HK-2 (cell line): ENCODE data around the gene CIITA.
A peak's percentile ranks its signal among the peaks of the same experiment; 100 is the strongest.

ENCODE experiments used
- DNase-seq: peaks from one replicate; pipeline ENCODE4 v3.0.0-alpha.2; 2018; ENCODE audit not compliant: unreplicated experiment

Gene CIITA

DNA sequence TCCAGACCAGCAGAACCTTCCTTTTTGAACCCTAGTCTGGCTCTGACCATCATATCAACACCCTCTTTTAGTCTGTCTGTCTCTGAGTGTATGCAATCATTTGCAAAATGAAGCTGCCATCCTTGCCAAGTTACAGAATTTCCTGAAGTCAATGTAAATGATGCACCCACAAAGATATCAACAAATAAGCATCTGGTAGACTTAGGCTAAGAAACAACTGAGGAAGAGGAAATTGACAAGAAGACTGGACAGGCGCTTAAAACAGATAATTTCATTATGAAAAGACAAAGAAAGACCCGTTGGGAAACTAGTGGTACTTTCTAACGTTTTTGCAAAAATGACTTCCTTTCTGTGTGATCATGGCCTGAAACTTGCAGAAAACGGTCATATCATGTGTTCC, 24.7 kb upstream of the CIITA start:
- no peak for DNase-seq

DNA sequence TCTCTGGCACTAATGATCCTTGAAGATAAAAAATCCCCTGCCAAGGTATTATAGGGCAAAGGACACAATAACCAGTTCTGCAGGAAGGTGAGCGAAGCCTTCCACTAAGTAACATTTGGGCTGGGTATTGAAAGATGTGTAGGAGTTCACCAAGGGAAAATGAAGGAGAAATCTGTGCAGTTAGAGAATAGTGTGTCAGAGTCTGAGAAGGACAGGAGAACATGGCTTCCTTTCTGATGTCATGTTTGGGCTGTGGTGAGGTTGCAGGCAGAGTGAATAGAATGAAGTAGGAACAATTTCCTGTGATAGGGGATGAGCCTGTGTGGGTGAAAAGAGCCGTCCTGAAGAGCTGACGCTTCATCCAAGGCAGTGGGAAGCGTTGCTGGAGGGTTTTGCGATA, 24.1 kb upstream of the CIITA start:
- DNase-seq, result no peak

DNA sequence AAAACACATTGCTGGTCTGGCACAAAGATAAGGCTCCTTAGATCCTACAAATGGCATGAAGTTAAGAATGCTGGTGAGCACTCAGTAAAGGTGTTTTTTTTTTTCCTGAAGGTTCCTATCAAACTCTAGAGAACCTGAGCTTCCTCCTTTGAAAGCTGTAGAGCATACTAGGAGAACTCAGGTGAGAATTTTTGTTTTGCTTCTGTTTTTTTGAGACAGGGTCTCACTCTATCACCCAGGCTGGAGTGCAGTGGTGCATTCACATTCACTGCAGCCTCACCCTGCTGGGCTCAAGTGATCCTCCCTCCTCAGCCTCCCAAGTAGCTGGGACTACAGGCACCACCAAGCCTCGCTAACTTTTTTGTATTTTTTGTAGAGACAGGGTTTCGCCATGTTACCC, 21.0 kb upstream of the CIITA start:
- DNase-seq, result no peak

DNA sequence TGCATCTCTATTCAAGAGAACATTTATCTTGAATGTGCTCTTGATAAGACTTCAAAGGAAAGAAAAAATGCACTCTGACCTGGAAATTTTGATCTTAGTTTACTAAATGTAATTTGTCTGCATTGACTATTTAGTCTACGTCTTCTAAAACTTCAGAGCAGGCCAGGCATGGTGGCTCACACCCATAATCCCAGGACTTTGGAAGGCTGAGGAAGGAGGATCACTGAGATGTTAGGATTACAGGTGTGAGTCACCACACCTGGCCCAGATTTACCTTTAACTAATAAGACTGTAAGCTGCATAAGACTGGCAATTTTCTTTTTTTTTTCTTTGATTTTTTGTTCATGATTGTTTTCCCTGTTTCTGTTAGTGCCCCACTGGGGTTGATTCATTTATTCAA, 18.8 kb upstream of the CIITA start:
- DNase-seq, result no peak

DNA sequence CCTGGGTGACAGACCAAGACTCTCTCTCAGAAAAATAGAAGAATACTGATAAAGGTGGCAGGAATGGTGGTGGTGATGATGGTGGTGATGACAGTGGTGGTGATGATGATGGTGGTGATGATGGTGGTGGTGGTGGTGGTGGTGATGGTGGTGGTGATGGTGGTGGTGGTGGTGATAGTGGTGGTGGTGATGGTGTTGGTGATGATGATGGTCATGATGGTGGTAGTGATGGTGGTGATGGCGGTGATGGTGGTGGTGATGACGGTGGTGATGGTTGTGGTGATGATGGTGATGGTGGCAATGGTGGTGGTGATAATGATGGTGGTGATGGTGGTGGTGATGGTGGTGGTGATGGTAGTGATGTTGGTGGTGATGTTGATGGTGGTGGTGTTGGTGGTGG, 18.0 kb upstream of the CIITA start:
- DNase-seq, result no peak

DNA sequence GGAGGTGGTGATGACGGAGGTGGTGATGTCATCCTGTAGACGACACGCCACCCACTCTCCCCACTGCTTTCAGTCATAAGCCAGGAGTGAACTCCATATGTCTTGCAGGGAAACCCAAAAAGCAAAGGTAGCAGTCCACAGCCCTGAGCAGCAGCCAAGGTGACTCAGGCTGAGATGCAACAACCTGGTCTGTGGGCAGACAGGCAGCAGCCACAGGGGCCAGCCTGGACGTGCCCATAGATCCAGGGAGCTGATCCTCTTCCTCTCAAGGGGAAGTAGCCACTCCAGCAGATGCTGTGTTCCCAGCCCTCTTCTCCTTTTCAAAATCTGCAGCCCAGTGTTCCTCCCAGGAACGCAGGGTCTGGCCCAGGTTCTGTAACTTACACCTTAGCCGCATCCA, 17.3 kb upstream of the CIITA start:
- DNase-seq, result no peak

DNA sequence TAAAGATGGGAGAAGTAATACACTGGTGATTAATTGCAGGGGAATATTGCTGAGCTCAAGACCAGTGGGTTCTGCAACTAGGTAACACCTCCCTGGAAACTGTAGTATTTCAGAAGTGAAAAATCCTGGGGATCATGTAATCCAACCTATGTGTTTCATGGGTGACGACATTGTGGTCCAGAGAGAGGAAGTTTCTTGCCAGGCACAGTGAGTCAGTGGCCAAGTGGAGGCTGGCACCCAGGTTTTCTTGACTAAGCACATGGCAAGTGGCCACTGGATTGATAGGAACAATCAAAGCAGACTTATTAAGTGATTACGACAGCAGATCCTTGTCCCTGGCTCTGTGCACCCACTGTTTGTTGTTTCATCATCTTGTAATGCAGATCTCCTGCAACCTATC, 14.6 kb upstream of the CIITA start:
- DNase-seq, result peak; percentile 44

DNA sequence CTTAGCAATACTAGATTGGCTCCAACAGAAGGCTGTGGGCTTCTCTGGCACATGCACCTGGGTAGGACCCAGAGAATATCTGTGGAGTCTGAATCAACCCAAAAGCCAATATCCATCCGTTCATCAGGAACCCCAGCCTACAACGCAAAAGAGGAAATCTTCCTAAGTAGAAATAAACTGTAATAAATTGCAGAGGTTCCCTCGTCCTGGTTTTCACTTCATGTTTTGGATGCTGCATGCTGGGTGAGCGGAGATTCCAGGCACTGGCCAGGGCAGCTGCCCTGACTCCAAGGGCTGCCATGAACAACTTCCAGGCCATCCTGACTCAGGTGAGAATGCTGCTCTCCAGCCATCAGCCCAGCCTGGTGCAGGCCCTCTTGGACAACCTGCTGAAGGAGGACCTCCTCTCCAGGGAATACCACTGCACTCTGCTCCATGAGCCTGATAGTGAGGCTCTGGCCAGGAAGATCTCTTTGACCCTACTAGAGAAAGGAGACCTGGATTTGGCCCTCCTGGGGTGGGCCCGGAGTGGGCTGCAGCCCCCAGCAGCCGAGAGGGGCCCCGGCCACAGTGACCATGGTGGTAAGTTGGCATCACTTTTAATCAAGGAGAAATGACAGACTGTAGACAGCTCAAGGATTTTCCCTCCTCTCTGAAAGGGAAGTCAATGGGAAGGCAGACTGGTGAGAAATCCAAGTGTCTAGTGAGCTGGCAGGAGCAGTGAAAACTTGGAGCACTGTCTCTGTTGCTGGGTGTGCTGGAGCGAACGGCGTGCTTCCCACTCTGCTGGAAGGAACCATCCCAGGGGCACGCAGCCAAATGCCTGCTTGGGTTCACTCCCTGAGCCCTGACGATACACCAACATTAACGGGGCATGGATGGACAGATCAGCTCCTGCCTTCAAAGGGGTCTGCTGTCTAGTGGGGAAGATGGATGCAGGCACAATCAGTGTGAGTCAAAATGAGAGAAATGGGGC, 10.7 kb upstream of the CIITA start:
- DNase-seq, result no peak

DNA sequence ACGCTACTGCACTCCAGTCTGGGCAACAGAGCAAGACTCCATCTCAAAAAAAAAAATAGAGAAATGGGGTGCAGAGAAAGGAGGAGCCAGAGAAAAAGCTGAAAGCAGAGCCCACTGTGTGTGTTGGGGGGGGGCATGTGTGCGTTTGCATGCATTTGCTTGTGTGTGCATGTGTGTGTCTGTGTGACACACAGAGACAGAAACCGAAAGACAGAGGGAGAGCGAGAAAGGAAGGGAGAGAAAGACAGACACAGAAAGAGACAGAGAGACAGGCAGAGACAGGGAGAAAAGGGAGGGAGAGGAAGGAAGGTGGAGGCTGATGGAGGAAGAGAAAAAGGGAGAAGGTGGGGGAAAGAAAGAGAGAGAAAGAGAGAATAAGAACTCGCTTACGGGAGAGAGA, 9.8 kb upstream of the CIITA start:
- no peak for DNase-seq

DNA sequence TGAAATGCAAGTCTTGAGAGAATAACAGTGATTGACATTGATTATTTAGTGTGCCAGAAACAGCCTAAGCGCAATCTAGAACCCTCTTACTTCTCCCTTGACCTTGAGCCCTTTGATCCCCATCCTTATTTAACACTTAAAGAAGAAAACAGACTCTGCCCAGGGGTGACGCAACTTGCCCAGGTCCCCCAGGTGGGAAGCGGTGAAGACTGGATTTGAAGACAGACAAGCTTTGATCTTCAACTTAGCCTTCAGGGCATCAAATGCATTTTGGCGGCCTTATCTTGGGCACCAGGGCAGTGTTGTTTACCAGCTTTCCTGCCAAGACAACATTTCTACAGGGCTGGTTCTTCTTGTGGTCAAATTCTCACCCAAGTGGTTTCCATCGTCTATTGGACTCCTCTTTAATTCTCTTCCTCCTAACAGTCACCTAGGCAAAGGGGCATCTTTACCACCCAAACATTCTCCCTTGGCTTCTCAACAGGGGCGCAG, 8.9 kb upstream of the CIITA start:
- no peak for DNase-seq

DNA sequence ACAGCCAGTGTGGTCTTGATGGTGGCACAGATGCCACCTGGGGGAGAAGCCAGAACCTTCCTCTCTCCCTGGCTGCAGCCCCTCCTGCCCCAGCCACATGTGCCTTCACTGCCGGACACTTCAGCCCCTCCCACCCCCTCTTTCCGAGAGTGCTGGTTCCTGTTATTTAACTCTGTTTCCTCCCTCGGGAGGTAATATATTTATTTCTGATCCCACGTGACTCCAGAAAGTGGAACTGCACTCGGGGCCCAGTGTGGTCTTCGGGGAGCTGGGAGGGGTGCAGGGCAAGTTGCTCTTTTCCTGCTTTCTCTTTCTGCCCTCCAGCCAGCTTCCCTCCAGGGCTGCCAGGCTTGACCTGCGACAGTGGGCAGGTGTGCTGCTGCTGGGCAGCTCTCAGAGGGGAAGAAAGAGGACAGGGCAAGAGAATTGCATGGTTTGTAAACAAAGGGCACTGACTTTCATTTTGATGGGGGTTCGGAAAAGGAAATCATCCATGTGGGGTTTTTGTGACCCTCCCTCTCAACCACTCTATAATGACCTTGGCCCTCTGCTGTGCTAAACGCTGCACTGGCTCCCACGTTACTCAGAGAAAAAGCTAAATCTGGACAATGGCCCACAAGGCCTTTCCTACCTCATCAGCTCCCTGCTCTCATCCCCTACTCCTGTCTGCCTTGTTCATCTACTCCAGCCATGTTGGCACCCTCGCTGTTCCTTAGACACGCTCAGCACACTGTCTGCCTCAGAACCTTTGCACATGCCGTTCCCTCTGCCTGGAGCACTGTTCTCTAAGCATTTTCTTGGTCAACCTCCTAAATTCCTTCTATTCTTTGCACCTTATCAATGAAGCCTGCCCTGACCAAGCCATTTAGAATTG, 8.2 kb upstream of the CIITA start:
- no peak for DNase-seq

DNA sequence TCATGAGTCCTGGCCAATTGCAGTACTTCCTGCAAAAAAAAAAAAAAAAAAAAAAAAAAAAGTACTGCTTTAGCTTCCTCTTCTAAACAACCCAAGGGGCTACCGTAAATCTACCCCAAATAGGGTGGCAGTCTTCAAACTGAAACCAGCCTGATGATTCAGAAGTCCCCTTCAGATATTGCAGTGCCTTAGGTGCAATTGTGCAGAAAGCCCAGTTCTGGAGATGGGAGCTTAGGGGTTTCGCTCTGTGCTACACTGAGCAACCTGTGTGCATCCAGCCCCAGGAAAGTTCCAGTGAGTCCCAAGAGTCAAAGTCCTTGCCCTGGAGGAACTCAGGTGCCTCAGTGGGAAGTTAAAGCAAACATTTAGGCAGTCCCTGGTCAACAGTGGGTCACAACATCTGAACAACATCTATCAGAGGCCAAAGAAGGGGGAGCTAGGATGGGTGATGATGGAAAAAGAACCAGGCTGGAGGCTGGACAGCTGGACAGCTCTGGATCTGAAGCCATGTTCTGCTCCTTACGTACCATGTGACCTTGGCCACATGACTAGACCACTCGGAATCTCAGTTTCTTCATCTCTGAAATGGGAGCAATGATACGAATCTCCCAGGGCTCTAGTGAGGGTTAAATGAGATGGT, 6.7 kb upstream of the CIITA start:
- no peak for DNase-seq

DNA sequence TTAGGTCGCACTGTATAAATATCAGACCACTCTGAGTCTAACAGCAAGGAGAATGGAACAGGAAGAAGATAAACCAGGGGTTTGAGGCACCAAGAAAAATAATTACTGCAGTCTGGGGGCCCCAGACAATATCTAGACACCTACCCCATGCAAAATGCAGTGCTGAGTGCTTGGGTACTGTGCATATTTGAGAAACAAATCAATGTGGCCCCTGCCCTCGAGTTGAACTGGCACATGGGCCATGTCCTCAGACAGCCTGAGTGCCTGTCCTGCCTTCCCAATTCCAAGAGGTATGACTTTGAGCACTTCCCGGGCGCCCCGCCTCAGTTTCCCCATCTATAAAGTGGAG, 6.2 kb upstream of the CIITA start:
- DNase-seq, result no peak

DNA sequence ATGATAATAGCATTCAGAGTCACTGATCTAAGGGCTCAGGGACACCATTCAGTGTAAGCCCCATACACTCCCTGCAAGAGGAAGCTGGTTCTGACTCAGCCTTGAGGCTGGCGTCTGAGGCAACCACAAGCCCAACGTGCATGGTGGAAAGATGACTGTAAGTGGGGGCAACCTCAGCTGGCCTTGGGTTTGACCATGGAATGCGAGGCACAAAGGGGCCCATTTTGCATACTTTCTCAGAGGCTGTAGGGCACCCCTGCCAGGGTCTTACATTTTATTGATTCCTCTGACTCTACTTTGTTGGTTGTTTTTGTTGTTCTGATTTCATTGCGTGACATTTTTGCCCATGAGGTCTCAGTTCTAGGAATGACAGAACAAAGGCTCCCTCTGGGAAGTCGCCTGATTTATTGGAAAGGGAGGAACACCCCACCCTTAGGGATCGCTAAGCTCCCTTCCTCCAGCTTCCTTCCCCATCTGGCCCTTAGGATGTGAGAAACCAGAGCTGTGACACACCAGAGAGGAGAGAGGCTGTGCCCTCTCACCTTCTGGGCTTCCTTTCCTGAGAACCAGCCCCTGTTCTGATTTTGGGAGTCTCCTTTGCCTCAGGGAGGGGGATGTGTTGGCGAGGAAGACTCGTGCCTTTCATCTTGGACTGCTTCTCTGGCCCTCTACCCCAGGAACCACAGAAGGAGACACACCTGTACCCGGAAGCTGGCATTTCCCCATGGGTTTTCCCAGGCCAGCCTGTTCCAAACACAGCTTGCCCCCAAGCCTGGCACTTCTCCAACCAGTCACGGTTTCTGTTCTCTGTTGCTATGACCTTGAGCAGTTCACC, 5.6 kb upstream of the CIITA start:
- peak; percentile 63 for DNase-seq

DNA sequence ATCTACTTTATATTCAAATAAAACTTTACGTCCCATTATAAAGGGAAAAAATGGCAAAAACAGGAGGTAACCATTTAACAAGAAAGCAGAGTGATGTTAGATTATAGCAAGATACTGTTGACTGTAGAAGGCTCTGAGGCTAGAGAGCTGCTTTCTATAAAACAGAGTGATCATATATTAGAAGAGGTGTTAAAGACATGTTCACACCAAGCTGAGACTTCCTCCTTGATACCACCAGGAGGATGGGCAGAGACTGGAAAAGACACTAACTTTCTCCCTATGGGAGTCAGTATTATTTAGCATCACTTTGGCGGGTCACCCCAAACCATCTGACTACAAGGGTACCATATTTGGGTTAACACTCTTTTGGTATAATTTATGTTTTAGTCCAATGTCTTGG, 687 bp upstream of the CIITA start:
- DNase-seq, result no peak

DNA sequence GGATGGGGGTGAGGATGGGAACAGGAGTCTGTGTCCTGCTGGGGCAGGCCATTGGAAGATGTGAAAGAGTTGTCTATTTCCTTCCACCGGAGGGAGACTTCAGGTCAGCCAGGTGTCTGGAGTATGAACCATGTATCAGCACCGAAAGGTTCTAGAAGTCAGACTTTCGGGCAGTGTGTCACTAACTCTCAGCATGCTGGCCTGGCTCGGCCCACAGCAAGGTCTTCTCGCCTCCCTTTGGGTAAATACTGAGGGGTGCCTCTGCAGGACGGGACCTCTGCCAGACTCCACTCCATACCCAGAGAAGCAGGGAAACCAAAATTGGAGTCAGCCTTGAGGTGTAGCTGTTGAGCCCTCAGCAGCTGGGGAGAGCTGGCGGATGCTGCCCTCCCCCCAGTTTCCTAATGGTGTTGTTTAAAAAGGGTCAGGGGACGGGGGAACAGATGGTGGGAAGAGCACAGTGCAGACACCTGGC, 507 bp downstream of the CIITA start:
- DNase-seq, result no peak

DNA sequence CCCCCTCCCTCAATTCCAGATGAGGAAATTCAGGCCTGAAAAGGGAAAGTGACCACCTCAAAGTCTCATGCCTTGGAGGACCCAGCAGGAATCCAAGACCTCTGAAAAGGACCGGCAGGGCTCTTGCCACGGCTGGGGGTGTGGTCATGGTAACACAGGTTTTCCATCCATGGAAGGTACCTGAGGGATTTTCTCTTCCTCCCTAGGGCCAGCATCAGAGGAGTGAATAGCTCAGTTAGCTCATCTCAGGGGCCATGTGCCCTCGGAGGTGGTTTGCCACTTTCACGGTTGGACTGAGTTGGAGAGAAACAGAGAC, 1.3 kb downstream of the CIITA start:
- no peak for DNase-seq

DNA sequence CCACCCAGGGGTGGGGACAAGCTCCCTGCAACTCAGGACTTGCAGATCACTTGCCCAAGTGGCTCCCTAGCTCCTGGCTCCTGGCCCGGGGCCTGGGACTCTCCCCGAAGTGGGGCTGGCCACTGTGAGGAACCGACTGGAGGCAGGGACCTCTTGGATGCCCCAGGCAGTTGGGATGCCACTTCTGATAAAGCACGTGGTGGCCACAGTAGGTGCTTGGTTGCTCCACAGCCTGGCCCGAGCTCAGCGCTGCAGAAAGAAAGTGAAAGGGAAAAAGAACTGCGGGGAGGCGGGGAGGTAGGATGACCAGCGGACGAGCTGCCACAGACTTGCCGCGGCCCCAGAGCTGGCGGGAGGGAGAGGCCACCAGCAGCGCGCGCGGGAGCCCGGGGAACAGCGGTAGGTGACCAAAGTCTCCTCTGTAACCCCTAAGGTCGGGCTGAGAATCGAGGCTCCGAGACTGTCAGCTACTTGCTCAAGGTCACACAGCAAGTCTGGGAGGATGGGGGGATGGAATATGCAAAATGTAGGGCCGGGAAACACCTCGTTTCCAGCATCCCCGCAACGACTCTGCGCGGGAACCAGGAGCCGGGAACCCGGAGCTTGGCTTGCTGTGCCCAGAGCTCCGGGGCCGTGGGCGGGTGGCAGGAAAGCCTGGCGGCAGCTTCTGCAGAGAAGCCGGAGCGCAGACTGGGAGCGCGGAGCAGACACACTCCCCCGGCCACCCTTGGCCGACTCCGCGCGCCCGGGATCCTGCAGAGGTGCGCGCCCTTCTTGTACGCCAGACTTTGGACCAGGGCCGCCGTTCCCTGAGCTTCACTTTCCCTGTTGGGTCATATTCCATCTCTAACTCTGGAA, 1.9 kb downstream of the CIITA start:
- peak; percentile 14 for DNase-seq

DNA sequence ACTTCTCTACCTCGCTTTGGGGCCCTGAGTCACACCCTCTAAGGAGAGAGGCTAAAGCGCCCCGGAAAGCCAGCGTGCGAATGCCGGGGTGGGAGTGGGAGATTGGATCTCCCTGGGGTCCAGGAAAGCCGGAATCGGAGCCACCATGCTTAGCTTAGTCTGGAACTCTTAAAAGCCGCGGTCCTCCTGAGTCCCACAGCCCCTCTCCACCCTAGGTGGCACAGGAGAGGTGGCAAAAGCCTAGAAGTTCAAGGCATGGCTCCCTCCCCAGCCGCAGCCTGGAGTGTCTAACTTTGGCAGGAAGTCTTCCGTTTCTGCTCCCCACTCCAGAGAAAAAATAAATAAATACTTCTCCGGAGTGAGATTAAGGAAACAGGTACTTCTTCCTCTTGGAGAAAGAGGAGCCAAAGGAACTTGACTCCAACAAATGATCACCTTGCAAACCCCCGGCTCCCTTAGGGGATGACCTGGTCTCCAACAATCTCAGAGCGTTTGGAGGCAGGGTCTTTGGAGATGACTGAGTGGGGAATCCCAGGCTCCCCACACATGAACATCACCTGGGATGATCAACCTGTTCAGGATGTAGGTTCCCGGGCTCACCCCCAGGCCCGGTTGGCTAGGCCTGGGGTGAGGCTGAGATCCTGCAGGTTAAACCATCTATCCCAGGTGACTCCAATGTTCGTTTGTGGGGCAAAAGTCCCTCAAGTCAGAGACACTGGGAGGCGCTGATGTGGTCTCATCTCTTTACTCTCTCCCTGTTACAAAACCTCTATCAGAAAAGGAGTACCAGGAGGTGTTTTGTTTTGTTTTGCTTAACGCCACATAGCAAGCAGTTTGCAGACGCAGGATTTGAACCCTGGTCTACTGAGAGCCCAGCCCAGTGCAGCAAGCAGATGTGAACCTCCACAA, 2.9 kb downstream of the CIITA start:
- no peak for DNase-seq
